ENCODE measurements around the gene TMEM44. TPM values are rescaled to one million over a fixed set of nuclear protein-coding genes. Genes with fewer than 3 reads are reported as not detected.

The TMEM44 gene
- total and polyA plus RNA-seq, 12 donors, result 1.3 to 20.4 (median 7.3) TPM

DNA sequence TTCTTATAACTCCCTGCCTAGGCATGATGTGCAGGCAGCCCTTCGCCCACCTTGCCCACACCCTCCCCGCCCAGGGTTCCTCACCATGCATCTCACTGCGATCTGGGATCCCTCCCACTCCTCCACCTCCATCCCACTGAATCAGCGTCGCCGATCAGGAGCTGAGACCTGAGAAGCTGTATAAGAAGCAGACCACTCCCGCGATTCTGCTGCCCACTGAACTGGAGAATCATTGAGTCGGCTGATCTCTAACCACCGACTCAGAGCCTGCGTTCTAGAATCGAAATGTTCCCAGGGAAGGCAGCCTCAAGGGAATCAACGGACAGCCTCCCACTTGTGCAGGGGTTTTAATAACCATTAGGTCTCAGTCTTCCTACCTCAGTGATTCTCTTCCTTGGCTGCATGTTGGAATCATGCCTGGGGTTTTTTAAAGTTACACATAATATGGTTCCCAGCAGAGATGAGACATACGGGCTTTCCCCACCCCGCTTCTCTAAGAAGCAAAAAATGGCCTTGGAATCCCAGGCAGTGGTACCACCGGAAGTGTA lies 60.2 kb downstream of the TMEM44 start:
- no peak for DNase-seq
- H3K4me3 ChIP-seq, result no peak overlapping the region
- H3K9me3 ChIP-seq (replicated peaks in 1 of 3), result no peaks in the 10 kb centered on the region
- no peaks in the 10 kb centered on the region for H3K27me3 ChIP-seq
- peak overlapping the region in 2 of 5 donors; percentile 42 to 51 for H3K27ac ChIP-seq
- TF ChIP-seq POLR2A (IDR thresholded peaks at IDR 0.05) (no peak), CTCF (IDR thresholded peaks at IDR 0.05) (no peak)
- no peaks in the 10 kb centered on the region for H3K36me3 ChIP-seq (replicated peaks in 1 of 2)
- 82 to 94% (median 85%) methylated on average over 16 of the region's 16 CpGs for WGBS, 4 donors
- peaks cover 11 to 16% of the 10 kb centered on the region in 2 donors for H3K4me1 ChIP-seq (replicated peaks in 1 of 2)
- intact Hi-C loops (cut with DNase I), result no loop called here

- Histone ChIP-seq H3K27me3 (no peaks in the 10 kb centered on the region), H3K4me1 (replicated peaks in 1 of 2) (peaks cover 11 to 16% of the 10 kb centered on the region in 2 donors), H3K27ac (peak overlapping the region in 2 of 5 donors; percentile 42 to 51), H3K4me3 (no peak overlapping the region), H3K9me3 (replicated peaks in 1 of 3) (no peaks in the 10 kb centered on the region), H3K36me3 (replicated peaks in 1 of 2) (no peaks in the 10 kb centered on the region)
- 43 to 72% (median 51%) methylated on average over 14 to 18 of the region's 18 CpGs for WGBS, 4 donors
- TF ChIP-seq CTCF (IDR thresholded peaks at IDR 0.05) (no peak), POLR2A (IDR thresholded peaks at IDR 0.05) (no peak)
- peak in 6 of 7 donors; percentile 36 to 74 (median 51) for DNase-seq
- intact Hi-C loops (cut with DNase I), result no loop called here
Measured at GRCh38 chr3:194572143-194572789, 61.0 kb downstream of the TMEM44 start.

- Histone ChIP-seq H3K9me3 (replicated peaks in 1 of 3) (no peaks in the 10 kb centered on the region), H3K4me3 (no peak overlapping the region), H3K4me1 (replicated peaks in 1 of 2) (peaks cover 11 to 16% of the 10 kb centered on the region in 2 donors), H3K36me3 (replicated peaks in 1 of 2) (no peaks in the 10 kb centered on the region), H3K27ac (peak overlapping the region in 1 of 5 donors; percentile 51), H3K27me3 (no peaks in the 10 kb centered on the region)
- DNase-seq, result no peak
- TF ChIP-seq CTCF (IDR thresholded peaks at IDR 0.05), result no peak
- no peak for TF ChIP-seq POLR2A (IDR thresholded peaks at IDR 0.05)
- intact Hi-C loops (cut with DNase I), result no loop called here
- 70 to 78% (median 75%) methylated on average over 14 to 16 of the region's 16 CpGs for WGBS, 4 donors
Measured at GRCh38 chr3:194571491-194572142, 61.6 kb downstream of the TMEM44 start.

GRCh38 chr3:194570898-194571297 lies 62.3 kb downstream of the TMEM44 start:
- Histone ChIP-seq H3K4me1 (replicated peaks in 1 of 2) (peaks cover 11 to 15% of the 10 kb centered on the region in 2 donors), H3K4me3 (no peak overlapping the region), H3K27ac (no peak overlapping the region), H3K36me3 (replicated peaks in 1 of 2) (no peaks in the 10 kb centered on the region), H3K27me3 (no peaks in the 10 kb centered on the region), H3K9me3 (replicated peaks in 1 of 3) (no peaks in the 10 kb centered on the region)
- intact Hi-C loops (cut with DNase I), result no loop called here
- 86 to 95% (median 93%) methylated on average over 8 of the region's 8 CpGs for WGBS, 4 donors
- DNase-seq, result no peak
- TF ChIP-seq POLR2A (IDR thresholded peaks at IDR 0.05), result no peak
- TF ChIP-seq CTCF (IDR thresholded peaks at IDR 0.05), result no peak
